Right atrium auricular region (tissue), 2 donors: ENCODE results near the gene ABCC2. TPM values are rescaled to one million over a fixed set of nuclear protein-coding genes. Genes with fewer than 3 reads are reported as not detected.

ENCODE experiments used
- DNase-seq: peaks from one replicate; pipeline ENCODE4 v3.0.0-alpha.2; 2019; ENCODE audit warnings: low spot score
- H3K27ac ChIP-seq, 2 donors: fragments of 200-600 bp; sonication (generic); 1 replicate in 1 of 2; 2 replicates in 1 of 2; pipeline ENCODE4 v1.5.1; 2016 to 2019
- H3K27me3 ChIP-seq, 2 donors: fragments of 200-600 bp; sonication (generic); one replicate each; pipeline versions ENCODE4 v1.5.1 to v1.6.0; 2017 to 2019
- H3K36me3 ChIP-seq: fragments of 200-600 bp; sonication (generic); one replicate; pipeline ENCODE4 v1.5.1; 2016
- H3K4me1 ChIP-seq, 2 donors: fragments of 200-600 bp; sonication (generic); one replicate each; pipeline versions ENCODE4 v1.5.1 to v1.6.0; 2017 to 2019
- H3K4me3 ChIP-seq, 2 donors: fragments of 200-600 bp; sonication (generic); 1 replicate in 1 of 2; 2 replicates in 1 of 2; pipeline ENCODE4 v1.5.1; 2017 to 2019; ENCODE audit warnings: mild to moderate bottlenecking in 1 of 2, moderate library complexity in 1 of 2
- H3K9me3 ChIP-seq, 2 donors: fragments of 200-600 bp; sonication (generic); one replicate each; pipeline ENCODE4 v1.5.1; 2019
- CTCF ChIP-seq, 2 donors: fragments of 200-600 bp; sonication (generic); IDR thresholded peaks; one replicate each; pipeline ENCODE4 v1.5.1; 2019; ENCODE audit warnings: antibody characterized with exemption in 2 of 2
- total RNA-seq, 2 donors: library from RNA; depleted of rRNA; stranded (reverse); fragments of >200 nt; gene quantifications; one replicate each; pipeline ENCODE4 v1.1.0, GENCODE V29; 2016

The ABCC2 gene
- total RNA-seq, 2 donors from 2014 or later: 0.15 to 0.28 TPM

GRCh38 chr10:99766302-99766681 is 16.1 kb upstream of the ABCC2 start:
- Histone ChIP-seq H3K4me3 (no peak overlapping the region), H3K27me3 (no peaks in the 10 kb centered on the region), H3K27ac (no peak overlapping the region), H3K4me1 (no peaks in the 10 kb centered on the region), H3K36me3 (no peaks in the 10 kb centered on the region), H3K9me3 (no peaks in the 10 kb centered on the region)
- no peak for DNase-seq
- no peak for TF ChIP-seq CTCF (IDR thresholded peaks at IDR 0.05)

GRCh38 chr10:99767901-99768300 is 14.5 kb upstream of the ABCC2 start:
- no peaks in the 10 kb centered on the region for H3K9me3 ChIP-seq
- TF ChIP-seq CTCF (IDR thresholded peaks at IDR 0.05): no peak
- H3K36me3 ChIP-seq: no peaks in the 10 kb centered on the region
- no peaks in the 10 kb centered on the region for H3K27me3 ChIP-seq
- no peak overlapping the region for H3K27ac ChIP-seq
- H3K4me3 ChIP-seq: no peak overlapping the region
- DNase-seq: no peak
- H3K4me1 ChIP-seq: no peaks in the 10 kb centered on the region

GRCh38 chr10:99768556-99768955 is 13.9 kb upstream of the ABCC2 start:
- no peaks in the 10 kb centered on the region for H3K4me1 ChIP-seq
- no peaks in the 10 kb centered on the region for H3K36me3 ChIP-seq
- no peaks in the 10 kb centered on the region for H3K27me3 ChIP-seq
- no peak overlapping the region for H3K27ac ChIP-seq
- no peak for TF ChIP-seq CTCF (IDR thresholded peaks at IDR 0.05)
- no peak overlapping the region for H3K4me3 ChIP-seq
- H3K9me3 ChIP-seq: no peaks in the 10 kb centered on the region
- DNase-seq: no peak

GRCh38 chr10:99769706-99770105 is 12.7 kb upstream of the ABCC2 start:
- no peak for TF ChIP-seq CTCF (IDR thresholded peaks at IDR 0.05)
- H3K9me3 ChIP-seq: no peaks in the 10 kb centered on the region
- no peaks in the 10 kb centered on the region for H3K4me1 ChIP-seq
- no peaks in the 10 kb centered on the region for H3K36me3 ChIP-seq
- no peak for DNase-seq
- no peak overlapping the region for H3K27ac ChIP-seq
- H3K4me3 ChIP-seq: no peak overlapping the region
- no peaks in the 10 kb centered on the region for H3K27me3 ChIP-seq

- no peak for DNase-seq
- H3K36me3 ChIP-seq: no peaks in the 10 kb centered on the region
- TF ChIP-seq CTCF (IDR thresholded peaks at IDR 0.05): no peak
- no peaks in the 10 kb centered on the region for H3K9me3 ChIP-seq
- H3K4me1 ChIP-seq: no peaks in the 10 kb centered on the region
- H3K4me3 ChIP-seq: no peak overlapping the region
- H3K27ac ChIP-seq: no peak overlapping the region
- no peaks in the 10 kb centered on the region for H3K27me3 ChIP-seq
Measured at GRCh38 chr10:99770408-99771045, 11.9 kb upstream of the ABCC2 start.

- no peaks in the 10 kb centered on the region for H3K27me3 ChIP-seq
- no peak overlapping the region for H3K27ac ChIP-seq
- no peak overlapping the region for H3K4me3 ChIP-seq
- DNase-seq: no peak
- no peaks in the 10 kb centered on the region for H3K4me1 ChIP-seq
- TF ChIP-seq CTCF (IDR thresholded peaks at IDR 0.05): no peak
- H3K36me3 ChIP-seq: no peaks in the 10 kb centered on the region
- no peaks in the 10 kb centered on the region for H3K9me3 ChIP-seq
Measured at GRCh38 chr10:99775850-99776249, 6.6 kb upstream of the ABCC2 start.
